HG02642 (cell line): Measurements from ENCODE around the gene PCBP2.

ENCODE experiments used
- ATAC-seq: cut with Tn5 transposase; IDR thresholded peaks from one replicate; pipeline ENCODE4 v1.9.1; 2021; ENCODE audit warnings: mild to moderate bottlenecking; ENCODE audit not compliant: unreplicated experiment, poor library complexity

PCBP2 gene

DNA sequence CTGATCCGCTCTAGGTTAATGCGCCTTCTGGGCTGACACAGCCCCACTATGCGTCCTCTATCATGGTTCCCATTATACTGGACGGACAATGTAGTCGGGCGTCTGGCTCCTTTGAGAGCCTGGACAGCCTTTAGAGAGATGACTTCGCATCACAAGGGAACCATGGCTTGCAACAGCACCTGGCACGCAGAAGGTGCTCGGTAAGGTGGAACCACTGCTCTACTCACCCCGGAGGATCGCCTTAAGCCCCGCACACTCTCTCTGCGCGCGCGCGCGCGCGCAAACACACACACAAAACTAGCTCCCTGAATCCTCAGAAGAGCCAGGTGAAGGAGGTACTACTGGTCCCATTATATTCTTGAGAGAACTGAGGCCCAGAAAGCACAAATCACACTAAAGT lies 40.3 kb downstream of the PCBP2 start:
- no peak for ATAC-seq

- ATAC-seq: peak; percentile 96
These were observed 41.1 kb downstream of the PCBP2 start for GRCh38 chr12:53492830-53493609.

GRCh38 chr12:53493610-53494391 lies 41.9 kb downstream of the PCBP2 start:
- no peak for ATAC-seq

DNA sequence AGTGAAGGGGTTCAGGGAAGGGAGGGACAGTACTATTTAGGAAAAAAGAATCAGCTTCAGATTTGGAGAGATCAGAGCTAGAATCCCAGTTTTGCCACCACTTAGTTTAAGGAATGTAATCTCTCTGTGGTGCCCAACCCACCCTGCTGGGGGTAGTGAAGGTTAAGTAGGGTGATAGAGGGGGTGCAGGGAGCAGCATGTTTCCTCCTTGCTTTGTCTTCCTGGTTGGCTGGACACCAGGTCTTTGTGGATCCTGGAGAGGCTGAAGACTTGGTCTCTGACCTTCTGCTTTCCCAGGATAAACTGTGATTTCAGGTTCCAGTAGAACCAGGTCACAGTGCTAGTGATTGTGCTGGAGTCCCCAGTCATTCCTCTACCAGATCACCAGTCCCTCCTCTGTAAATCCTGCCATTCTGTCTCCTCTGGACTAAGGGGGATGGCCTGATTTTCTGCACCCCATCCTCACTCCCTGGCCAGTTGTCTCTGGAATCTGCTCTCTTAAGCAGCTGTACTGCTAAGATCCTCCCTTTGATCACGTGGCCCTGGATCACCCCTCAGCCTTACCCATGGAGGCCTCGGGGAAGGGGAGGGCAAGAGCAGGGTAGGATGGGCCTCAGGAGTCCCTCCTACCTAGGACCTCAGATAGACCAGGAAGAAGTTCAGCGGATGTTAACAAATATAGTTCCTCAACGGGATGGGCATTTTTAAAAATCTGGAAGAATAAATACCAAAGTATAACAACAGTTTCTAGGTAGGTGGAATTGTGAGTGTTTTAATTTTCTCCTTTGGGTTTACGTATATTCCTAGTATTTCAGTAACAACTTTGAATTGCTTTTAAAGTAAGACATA lies 44.2 kb downstream of the PCBP2 start:
- no peak for ATAC-seq

DNA sequence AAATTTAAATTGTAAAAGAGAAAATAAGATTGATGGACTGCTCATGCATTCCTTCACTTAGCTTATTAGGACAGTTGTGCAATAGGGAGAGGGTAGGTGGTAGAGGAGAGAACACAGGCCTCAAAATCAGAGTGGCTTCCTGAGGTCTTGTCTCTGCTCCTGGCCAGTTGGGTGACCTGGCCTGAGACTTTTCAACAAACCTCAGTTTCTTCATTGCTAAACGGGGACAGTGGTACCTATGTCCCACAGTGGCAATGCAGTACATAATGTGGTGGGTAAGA lies 44.8 kb downstream of the PCBP2 start:
- ATAC-seq: no peak

DNA sequence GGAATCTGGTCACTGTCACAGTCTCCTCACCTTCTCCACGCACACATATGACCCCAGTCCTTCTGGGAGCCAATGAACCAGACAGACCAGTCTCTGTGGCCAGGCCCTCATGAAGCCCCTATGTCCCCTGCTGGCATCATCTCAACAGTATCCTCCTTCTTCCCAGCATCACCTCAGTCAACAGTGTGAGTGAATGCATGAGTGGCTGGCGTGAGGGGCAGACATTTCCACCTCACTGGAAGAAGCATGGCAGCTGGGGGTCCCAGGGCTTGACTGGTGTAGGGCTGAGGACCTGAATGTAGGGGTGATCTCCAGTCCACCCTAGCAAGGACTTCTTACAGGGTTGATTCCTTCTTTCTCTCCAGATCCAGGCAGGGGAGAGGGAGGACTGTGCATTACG lies 45.6 kb downstream of the PCBP2 start:
- no peak for ATAC-seq

DNA sequence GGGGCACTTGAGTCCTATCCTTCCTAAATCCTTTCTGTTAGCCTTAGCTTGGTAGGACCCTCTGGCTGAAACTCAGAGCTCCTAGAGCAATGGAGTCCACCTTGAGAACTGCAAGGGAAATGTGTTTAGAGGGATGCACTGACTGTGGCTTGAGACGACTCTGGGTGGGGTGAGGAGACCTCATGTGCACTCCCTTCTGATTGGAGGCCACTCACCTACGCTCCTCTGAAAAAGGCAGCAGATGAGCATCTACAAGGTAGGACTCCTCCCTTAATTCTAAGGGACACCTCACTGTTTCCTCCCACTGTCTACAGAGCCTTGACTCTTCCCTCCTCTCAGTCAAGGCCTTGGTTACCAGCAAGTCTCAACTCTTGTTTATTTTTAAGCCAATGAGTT lies 46.3 kb downstream of the PCBP2 start:
- no peak for ATAC-seq

DNA sequence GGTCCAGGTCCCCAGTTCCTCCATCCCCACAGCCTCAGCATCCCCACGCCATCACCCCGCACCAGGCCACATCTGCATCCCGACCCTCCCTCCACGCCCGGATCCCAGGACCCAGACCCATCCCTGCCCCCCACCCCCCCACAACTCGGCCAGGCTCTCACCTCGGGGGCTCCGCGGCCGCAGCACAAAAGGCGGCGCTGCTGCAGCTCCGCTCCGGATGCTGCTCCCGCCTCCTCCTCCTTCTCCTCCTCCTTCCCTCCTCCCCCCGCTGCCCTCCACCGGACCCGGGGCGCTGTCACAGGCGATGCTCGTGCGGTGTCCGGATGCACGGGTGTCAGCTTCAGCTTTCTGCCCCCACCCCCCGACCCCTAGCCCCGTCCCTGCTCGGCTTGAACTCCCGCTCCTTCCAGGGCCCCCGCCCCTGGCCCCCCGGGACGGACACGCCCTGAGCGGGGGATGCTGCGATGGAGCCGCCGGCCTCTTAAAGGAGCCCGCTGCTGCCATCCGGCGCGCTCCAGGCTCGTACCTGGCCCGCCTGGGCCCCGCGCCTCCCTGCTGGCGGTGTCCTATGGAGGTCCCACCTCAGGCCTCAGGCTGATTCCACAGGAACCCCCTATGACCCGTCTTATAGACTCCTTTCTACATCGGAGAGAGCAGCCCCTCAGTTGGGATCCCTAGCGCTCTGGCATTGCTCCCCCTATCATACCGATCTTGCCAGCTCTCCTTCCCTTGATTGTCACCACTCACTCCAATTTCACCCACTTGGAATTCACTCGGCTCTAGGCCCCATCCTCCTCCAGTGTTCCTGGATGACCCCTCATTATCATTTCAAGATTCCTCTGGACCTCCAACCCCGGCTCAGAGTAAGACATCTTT lies 47.6 kb downstream of the PCBP2 start, which contains the start of gene MAP3K12:
Gene MAP3K12, minus strand, starts transcription at position 193 of the 876 bp plus-strand sequence. CDS start 12,067 bp downstream, outside the sequence.
- ATAC-seq: no peak

DNA sequence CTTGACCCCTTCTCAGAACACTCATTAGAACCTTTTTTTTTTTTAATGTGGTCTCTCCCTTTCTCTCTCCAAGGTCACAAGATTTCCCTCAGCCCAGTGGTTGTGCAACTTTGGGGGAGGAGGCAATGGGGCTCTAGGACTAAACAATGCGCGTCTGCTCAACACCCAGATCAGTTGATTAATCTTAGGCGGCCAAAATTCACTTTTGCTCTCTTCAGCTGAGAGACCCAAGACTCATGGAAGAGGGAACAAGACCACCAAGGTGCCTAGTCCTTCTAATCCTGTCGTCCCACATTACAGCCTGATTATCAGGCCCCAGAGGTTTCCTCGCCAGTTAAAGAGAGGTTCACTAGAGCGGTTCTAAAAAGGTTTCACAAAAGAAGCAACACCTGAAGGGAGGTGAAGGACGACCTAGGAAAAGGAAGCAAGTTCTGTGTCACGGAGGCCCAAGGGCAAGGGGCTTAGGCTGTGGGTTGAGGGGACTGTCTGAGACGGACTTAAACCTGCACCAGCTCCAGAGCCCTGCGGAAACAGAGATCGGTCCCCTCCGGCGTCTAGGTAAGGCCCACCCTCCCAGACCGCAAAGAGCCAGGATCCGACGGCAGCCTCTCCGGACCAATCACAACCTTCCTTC lies 48.4 kb downstream of the PCBP2 start:
- no peak for ATAC-seq

DNA sequence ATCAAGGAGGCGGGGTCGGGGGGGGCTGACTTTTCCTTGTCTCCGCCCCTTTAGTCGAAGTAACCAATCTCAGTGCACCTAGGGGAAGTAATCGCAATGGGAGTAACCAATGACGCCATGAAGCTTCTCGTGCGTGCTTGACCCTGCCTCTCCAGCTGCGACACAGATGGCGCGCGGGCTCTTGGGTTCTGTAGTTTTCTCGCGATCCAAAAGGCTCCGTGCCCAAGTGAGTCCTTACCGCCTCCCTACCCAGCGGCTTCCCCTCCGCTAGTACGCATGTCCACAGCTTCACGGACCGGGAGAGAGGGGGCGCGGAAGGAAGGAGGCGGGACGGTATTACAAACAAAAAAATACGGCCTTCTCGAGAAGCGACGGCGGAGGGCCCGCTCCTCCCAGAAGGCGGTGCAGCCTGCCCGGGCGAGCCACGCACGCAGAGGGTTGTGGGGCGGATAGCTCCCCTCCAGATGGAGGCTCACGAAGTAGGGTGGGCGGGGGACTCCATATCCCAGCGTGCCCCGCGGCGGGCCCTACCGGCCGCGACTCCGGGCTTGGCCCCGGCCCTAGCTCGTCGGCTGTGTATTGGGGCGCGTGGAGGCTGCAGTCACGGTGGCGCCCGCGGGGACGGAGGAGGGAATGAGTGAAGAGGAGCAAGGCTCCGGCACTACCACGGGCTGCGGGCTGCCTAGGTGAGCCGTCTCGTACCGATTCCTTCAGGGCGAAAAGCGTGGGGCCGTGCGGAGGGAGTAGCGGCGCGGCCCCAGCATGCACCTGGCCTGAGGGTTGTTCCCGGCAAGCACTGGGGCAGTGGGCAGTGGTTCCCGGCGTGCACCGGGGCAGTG lies 49.1 kb downstream of the PCBP2 start, which contains the start of gene TARBP2:
Gene TARBP2, plus strand, starts transcription at position 508 of the 839 bp plus-strand sequence. Its CDS starts 126 bp downstream, at position 634.
- peak; percentile 78 for ATAC-seq

- ATAC-seq: no peak
These were observed 49.8 kb downstream of the PCBP2 start for GRCh38 chr12:53501615-53502181.

- no peak for ATAC-seq
These were observed 50.4 kb downstream of the PCBP2 start for GRCh38 chr12:53502331-53502730.

DNA sequence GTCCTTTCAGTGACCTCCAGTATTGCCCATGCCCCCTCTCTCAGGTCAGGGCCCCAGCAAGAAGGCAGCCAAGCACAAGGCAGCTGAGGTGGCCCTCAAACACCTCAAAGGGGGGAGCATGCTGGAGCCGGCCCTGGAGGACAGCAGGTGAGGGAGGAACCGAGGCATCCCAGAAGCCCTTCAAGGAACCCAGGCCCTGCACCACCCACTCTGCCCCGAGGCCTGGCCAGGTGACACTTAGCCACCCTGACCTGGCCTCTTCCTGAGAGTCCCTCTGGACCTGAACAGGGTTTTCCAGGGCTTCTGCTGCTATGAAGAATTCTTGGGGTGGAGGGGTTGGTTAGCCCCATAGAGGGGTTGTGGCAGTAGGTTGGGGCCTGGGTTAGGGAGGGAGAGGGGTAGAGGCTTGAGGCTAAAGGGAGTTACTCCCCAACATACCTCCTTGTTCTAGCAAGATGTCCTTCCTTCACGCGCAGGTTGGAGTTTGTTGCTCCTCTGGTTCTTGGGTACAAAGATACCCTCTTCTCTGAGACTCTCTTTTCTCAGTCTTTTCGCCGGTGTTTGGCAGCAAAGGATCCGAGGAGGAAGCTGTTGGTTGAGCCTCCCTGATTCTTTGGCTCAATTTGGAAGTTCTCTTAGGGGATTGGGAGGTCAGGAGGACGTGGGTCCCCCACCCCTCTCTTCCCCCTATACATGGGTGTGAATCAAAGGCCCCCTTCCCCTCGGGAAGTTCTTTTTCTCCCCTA lies 51.3 kb downstream of the PCBP2 start:
- no peak for ATAC-seq

DNA sequence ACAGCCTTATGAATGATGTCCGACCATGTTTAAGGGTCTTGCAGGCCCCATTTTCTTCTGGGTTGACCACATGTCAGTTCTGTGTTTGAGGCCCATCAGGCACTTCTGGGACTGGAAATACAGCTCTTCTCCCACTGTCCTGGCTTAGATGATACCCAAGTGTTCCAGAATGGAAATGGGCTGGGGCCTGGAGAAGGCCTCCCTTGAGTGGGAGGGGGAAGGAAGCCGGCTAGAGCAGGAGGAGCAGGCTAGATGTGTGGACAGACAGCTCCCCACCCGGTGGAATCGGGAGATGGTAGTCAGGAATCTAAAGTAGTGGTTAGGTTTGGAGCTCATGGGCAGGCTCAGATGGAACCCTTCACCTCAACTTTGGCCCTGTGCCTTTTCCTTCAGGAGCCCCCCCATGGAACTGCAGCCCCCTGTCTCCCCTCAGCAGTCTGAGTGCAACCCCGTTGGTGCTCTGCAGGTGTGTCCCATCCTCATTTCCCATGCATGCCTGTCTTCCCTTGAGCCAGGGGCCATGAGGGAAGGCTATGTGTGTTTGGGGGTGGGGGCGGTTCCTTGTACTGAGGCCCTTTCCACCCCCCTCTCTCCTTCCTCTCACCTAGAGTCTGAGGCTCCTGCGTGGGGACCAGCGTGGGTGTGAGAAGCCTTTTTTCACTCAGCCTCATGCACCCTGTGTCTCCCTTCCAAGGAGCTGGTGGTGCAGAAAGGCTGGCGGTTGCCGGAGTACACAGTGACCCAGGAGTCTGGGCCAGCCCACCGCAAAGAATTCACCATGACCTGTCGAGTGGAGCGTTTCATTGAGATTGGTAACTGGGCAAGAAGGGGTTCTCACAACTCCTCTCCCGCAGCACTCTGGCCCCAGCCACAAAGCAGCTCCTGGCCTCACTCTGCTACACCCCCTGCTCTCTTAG lies 52.4 kb downstream of the PCBP2 start:
- no peak for ATAC-seq

DNA sequence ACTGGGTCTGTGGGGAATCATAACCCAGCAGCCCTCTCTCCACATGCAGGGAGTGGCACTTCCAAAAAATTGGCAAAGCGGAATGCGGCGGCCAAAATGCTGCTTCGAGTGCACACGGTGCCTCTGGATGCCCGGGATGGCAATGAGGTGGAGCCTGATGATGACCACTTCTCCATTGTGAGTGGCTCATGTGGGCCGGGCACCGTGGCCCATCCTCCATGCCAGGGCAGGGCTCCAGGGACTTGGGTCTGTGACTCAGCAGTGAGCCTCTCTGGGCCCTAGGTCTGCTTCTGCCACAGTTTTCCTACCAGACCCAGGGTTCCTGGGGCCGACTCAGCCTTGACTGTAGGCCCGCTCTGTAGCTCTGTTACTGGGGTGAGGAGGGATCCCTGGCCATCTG lies 53.2 kb downstream of the PCBP2 start:
- no peak for ATAC-seq
